ENCODE results near the gene ENPP1.

ENPP1 gene

GRCh38 chr6:131781687-131782086 lies 26.1 kb upstream of the ENPP1 start:
- DNase-seq (ENCODE audit: low read depth, low spot score): no peak
- H3K4me3 ChIP-seq (ENCODE audit: low read length): no peak overlapping the region

GRCh38 chr6:131782764-131783163 lies 25.1 kb upstream of the ENPP1 start:
- H3K4me3 ChIP-seq (ENCODE audit: low read length): no peak overlapping the region
- DNase-seq (ENCODE audit: low read depth, low spot score): no peak

GRCh38 chr6:131784561-131784960 lies 23.3 kb upstream of the ENPP1 start:
- no peak for DNase-seq (ENCODE audit: low read depth, low spot score)
- H3K4me3 ChIP-seq (ENCODE audit: low read length): no peak overlapping the region

- DNase-seq (ENCODE audit: low read depth, low spot score): no peak
- no peak overlapping the region for H3K4me3 ChIP-seq (ENCODE audit: low read length)
Measured at GRCh38 chr6:131787079-131787478, 20.7 kb upstream of the ENPP1 start.

- no peak overlapping the region for H3K4me3 ChIP-seq (ENCODE audit: low read length)
- no peak for DNase-seq (ENCODE audit: low read depth, low spot score)
Measured at GRCh38 chr6:131787766-131788712, 19.8 kb upstream of the ENPP1 start.

- peak; percentile 72 for DNase-seq (ENCODE audit: low read depth, low spot score)
- H3K4me3 ChIP-seq (ENCODE audit: low read length): no peak overlapping the region
Measured at GRCh38 chr6:131789219-131789618, 18.6 kb upstream of the ENPP1 start.

- no peak for DNase-seq (ENCODE audit: low read depth, low spot score)
- H3K4me3 ChIP-seq (ENCODE audit: low read length): no peak overlapping the region
Measured at GRCh38 chr6:131791476-131791875, 16.3 kb upstream of the ENPP1 start.

- DNase-seq (ENCODE audit: low read depth, low spot score): peak; percentile 62
- no peak overlapping the region for H3K4me3 ChIP-seq (ENCODE audit: low read length)
Measured at GRCh38 chr6:131792091-131792496, 15.7 kb upstream of the ENPP1 start.

- no peak for DNase-seq (ENCODE audit: low read depth, low spot score)
- no peak overlapping the region for H3K4me3 ChIP-seq (ENCODE audit: low read length)
Measured at GRCh38 chr6:131795366-131795765, 12.5 kb upstream of the ENPP1 start.

- no peak overlapping the region for H3K4me3 ChIP-seq (ENCODE audit: low read length)
- DNase-seq (ENCODE audit: low read depth, low spot score): no peak
Measured at GRCh38 chr6:131802347-131802746, 5.5 kb upstream of the ENPP1 start.

- H3K4me3 ChIP-seq (ENCODE audit: low read length): no peak overlapping the region
Measured at GRCh38 chr6:131803007-131803769, 4.6 kb upstream of the ENPP1 start.

GRCh38 chr6:131804131-131804530 lies 3.7 kb upstream of the ENPP1 start:
- no peak for DNase-seq (ENCODE audit: low read depth, low spot score)
- no peak overlapping the region for H3K4me3 ChIP-seq (ENCODE audit: low read length)

More at GRCh38 chr6:131803007-131803769, 4.6 kb upstream of the ENPP1 start:
- DNase-seq (ENCODE audit: low read depth, low spot score): peak; percentile 35

- DNase-seq (ENCODE audit: low read depth, low spot score): no peak
- peak overlapping the region; percentile 37 for H3K4me3 ChIP-seq (ENCODE audit: low read length)
Measured at GRCh38 chr6:131807321-131807643, 538 bp upstream of the ENPP1 start.

GRCh38 chr6:131808460-131809269 lies 845 bp downstream of the ENPP1 start:
- no peak for DNase-seq (ENCODE audit: low read depth, low spot score)
- H3K4me3 ChIP-seq (ENCODE audit: low read length): peak overlapping the region; percentile 8; the same call in 1 of the 2 replicates

- no peak for DNase-seq (ENCODE audit: low read depth, low spot score)
- no peak overlapping the region for H3K4me3 ChIP-seq (ENCODE audit: low read length)
Measured at GRCh38 chr6:131811500-131811899, 3.7 kb downstream of the ENPP1 start.

GRCh38 chr6:131813991-131814390 lies 6.2 kb downstream of the ENPP1 start:
- no peak for DNase-seq (ENCODE audit: low read depth, low spot score)
- no peak overlapping the region for H3K4me3 ChIP-seq (ENCODE audit: low read length)

- no peak for DNase-seq (ENCODE audit: low read depth, low spot score)
- H3K4me3 ChIP-seq (ENCODE audit: low read length): no peak overlapping the region
Measured at GRCh38 chr6:131816869-131817268, 9.0 kb downstream of the ENPP1 start.

- H3K4me3 ChIP-seq (ENCODE audit: low read length): no peak overlapping the region
- no peak for DNase-seq (ENCODE audit: low read depth, low spot score)
Measured at GRCh38 chr6:131819572-131820124, 11.8 kb downstream of the ENPP1 start.

Measured in Jurkat, Clone E6-1 (cell line).